NCI-H187 (cell line): ENCODE results near the gene TBX4.

Experiments used
- DNase-seq, 2 experiments: peaks; one replicate each; lab custom pipeline; 2025; lab: John Stamatoyannopoulos, UW

The TBX4 gene

DNA sequence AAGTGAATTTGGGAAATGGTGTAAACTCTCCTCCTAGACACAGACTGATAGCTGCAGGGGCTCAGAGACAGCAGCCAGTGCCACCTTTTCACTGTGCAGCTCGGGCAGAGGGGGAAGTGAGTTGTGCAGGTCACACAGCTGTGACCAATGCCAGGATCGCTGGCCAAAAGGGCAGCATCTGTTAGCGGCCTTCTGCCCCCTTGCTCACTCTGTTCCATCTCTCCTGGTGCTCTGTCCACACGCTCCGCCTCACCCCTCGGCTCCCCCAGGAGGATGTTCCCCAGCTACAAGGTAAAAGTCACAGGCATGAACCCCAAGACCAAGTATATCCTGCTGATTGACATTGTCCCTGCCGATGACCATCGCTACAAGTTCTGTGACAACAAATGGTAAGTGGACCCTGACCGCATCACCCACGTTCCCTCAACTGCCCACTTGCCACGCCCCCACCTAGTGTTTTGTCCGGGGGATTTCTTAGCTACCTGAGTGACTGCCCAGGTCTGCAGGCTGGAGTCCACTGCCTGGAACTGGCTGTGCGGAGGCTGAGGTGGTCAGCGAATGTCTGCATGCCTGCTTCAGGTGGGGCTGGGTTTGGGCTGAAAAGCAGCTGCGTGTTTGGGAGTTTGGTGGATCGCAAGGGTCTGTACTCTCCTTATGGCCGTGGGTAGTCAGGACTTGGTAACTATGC, 13.5 kb downstream of the TBX4 start:
- no peak for DNase-seq

DNA sequence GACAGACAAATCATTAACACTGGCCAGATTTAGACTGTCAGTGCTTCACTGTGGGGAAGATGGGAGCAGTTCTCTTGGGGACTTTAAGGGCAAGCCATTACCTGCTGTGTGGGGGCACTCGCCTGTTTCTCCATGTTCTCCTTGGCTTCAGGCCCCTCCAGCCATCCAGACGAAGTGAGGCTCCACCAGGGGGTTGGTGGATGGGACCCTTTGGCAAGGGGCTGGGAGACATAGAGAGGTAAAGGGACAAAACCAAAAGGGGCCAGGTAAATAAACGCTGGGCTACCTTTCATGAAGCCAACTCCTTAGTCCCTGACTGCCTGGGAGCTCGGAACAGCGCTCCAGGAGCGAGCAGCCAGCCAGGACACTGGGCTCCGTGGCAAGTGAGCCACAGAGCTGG, 14.0 kb downstream of the TBX4 start:
- no peak for DNase-seq

DNA sequence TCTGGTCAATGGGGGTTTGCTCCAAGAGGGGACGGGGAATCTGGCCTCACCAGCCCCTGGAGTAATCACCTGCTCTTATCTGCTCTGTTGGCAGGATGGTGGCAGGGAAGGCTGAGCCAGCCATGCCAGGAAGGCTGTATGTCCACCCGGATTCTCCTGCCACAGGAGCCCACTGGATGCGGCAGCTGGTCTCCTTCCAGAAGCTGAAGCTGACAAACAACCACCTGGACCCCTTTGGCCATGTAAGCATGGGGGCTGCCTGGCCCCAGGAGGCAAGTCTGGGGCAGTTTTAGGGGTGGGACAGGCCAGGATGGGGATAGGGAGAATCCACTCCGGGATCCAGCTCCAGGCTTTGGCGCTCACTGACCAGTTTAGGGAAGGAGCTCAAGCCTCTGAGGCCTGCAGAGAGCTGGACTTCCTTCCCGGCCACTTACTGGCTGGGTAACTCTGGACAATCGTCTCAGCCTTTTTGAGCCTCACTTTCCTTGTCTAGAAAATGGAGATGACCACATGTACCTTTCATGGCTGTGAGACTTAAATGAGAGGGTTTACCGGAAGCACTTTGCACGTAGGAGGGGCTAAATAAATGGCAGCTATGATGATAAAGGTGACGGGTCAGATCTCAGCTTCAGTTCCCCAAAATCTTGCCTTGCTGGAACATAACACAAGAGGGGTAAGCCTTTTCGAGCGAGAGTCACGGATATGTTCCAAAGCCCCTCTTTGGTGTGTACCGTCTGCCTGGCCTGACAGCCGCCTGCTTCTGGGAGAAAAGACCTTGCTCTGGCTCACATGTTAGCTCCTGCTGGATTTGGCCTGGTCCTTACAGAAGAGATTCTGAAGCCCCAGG, 15.4 kb downstream of the TBX4 start:
- no peak for DNase-seq

DNA sequence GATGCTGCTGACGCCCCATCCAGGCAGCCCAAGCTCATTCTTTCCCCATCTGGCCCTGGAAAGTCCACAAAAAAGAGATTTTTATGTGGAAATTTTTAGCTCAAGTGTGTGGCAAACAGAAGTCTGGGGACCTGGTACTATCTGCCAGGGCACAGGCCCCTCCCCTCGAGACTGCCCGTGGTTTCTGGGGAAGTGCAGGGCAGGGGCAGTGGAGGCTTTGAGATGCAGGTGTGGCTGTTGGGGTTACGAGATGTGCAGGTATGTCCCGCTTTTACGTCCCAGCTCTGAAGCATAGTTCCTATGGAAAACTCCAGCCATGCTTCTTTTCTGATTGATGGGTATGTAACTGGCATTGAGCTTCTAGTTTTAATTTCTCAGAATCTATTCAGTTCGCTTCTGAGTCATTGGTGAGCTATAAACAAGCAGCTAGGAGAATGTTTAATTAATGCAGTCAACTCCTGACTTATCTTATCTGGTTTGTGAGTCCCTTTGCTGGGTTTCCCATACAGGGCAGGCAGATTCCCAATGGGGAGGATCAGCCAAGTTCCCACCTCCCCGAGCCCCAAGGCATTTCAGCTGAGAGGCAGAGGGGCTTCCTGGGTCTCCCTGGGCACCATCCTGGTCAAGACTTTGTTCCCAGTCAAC, 16.2 kb downstream of the TBX4 start:
- DNase-seq = no peak

DNA sequence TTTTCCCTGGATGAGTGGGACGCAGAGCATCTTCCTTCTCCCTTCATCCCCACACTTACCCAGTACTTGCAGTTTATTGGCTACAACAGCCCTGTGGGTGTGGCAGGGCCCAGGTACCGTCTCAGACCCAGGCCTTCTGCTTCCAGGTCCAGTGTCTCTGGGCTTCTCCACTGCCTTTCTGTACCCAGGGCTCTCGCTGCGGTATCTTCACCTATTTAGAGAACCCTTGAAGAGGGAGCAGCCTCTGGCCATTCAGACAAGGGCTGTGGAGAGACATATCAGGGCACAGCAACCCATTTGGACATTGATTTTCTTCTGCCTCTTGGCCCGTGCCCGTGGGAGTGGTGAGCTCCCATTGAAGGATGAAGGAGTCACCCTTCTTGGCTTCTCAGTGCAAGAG, 17.3 kb downstream of the TBX4 start:
- DNase-seq = no peak

DNA sequence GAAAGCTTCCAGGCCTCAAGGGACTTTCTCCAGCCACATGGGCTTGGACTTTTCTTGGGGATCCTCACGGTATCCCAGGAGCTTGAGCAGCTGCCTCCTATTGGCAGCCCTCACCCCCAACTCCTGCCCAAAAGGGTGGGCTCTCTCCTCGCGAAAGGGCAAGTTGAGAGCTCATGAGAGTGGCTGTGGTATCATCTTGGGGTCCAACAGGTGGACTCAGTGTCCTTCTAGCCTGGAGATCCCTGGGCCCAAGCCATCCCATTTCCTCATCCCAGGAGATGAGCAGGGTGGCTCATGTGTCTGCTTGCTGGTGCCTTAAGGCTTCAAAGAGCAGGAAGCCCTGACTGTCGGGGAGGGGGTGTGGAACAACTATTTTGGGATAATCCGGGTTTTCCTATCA, 17.7 kb downstream of the TBX4 start:
- DNase-seq = no peak

DNA sequence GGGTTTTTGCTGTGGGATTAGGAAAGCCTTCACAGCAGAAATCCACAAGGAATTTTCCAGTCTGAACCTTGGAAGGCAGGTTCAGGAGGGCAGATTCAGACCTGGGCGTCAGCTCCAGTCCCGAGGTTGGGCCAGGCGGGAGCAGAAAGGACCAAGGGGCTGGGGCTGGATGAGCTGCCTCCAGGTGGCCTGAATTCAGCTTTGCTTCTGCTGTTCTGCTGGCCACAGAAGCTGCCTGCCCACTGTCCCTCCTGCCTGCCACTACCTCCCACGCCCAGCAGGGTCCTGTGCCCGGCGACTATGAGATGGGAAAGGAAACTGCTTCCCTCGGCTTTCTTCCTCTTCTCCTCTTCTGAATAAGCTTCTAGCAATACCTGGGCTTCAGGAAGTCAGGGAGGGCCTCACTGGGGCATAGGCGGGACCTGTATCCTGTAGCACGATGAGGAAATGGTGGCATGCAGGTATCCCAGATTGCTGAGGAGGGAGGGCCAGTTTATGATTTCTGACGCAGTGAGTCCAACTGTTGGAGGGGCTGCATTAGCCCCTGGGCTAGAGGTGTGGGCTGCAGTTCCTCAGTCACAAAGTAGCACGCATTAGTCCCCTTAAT, 18.4 kb downstream of the TBX4 start:
- DNase-seq = no peak

DNA sequence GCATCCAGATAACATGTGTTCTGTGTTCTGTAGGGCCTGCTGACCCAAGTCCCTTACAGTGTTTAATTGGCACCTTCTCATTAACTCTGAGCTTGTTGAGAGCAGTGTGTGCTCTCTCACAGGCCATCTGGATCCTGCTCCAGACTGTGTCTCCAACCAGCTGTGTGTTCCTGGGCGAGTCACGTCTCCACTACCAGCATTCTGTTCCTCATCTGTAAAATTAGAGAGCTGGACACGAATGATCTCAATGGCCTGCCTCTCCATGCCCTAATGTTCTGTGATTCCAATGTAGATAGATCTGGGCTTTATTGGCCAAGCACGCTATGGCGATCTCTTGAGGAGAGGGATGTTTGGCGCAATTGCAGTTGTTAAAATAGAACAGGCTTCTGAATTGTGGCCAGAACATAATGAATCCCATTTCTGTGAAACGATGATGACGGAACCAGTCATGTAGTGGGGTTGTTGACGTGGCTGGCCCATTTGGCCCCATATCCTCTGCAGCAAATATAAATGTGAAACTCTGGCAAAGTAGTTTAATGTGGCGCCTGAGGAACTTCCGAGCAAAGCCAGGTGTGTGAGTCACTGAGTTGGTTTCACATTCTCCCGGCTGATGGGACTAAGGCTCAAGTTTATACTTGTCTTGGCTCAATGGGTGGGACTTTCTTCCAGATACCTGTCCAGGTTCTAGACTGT, 22.2 kb downstream of the TBX4 start:
- DNase-seq = no peak

DNA sequence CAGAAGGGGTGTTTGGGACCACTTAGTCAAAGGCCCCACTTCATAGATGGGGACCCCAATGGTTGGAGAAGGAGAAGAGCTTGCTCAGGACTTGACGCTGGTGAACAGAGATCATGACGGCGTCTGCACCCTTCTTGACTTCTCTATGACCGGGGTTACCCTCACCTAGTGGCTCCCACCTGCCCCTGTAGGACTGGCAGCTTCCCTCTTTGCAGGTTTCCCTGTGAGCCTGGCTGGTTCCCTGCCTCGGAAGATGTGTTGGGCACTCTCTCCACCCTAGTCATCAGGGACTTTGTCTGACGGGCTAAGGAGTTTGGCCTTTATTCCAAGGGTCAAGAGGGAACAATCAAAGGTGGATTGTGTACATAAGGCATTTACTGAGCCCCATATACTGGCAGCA, 22.7 kb downstream of the TBX4 start:
- DNase-seq = no peak

DNA sequence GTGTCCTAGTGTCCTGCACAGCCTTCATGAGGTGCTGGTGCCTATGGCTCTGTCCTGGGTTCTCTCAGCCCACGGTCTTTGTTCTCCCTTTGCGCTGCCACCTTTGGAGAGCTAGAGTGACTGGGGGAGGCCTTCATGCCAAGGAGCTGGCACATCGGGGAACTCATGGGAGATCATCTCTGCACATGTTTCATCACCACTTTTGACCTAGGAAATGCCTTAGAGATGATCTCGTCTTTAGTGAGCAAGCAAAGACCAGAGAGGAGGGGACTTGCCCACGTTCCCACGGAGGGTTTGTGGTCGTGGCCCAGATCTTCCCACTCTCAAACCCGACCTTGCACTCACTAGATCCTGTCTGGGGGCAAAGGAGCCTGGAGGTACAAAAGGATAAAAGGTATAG, 23.5 kb downstream of the TBX4 start:
- no peak for DNase-seq

DNA sequence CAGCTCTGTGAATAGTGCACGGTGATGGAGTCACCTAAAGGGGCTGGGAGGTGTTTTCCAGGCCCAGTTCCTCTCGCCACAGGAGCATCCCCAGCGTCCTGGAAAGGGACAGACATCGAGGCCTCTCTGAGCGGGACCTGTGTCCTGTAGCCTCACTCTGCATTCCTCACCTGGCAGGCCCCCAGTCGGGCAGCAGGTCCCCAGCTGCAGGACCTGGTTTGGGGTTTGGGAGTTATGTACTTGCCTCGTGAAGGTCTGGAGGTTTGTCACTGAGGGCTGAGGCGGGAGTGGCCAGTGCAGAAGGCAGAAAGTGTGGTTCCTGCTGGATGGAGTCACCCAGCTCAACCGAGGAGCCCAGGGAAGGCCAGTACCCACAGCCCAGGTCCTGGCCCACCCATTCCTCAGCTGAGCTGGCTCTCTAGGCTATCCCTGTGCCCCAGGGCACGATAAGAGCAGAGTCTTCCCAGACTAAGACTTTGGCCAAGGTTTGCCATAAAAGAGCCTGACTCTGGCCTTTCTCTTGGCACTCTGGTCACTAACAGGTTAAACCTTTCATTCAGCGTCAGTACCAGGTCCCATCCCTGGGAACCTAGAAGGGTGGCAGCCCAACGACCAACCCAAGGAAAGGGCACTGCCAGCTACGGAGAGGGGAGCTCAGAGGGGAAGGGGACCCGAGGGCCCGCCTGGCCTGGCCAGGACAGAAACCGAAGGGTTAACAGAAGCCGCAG, 24.4 kb downstream of the TBX4 start:
- no peak for DNase-seq

DNA sequence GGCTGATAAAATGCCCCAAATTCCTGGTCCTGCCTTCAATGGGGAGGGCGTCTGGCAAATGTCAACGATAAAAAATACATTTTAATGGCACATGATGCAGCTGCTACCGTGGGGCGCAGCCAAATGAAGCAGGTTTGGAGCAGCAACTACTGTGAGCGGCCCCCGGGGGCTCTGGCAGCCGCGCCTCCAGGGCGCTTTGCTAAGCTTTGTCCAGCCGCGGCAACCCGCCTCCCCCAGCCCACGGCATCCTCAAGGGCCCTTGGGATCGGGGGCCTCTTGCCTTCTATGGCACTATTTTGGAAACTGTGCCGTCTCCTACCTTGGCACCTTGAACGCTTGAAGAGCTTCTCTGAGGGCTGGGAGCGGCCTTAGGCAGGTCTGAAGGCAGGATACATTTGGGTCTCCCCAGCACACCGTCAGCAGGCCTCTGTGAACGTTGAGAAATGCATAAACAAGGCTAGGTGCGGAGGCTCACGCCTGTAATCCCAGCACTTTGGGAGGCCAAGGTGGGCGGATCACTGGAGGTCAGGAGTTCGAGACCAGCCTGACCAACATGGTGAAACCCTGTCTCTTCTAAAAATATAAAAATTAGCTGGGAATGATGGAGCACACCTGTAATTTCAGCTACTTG, 25.1 kb downstream of the TBX4 start:
- no peak for DNase-seq

DNA sequence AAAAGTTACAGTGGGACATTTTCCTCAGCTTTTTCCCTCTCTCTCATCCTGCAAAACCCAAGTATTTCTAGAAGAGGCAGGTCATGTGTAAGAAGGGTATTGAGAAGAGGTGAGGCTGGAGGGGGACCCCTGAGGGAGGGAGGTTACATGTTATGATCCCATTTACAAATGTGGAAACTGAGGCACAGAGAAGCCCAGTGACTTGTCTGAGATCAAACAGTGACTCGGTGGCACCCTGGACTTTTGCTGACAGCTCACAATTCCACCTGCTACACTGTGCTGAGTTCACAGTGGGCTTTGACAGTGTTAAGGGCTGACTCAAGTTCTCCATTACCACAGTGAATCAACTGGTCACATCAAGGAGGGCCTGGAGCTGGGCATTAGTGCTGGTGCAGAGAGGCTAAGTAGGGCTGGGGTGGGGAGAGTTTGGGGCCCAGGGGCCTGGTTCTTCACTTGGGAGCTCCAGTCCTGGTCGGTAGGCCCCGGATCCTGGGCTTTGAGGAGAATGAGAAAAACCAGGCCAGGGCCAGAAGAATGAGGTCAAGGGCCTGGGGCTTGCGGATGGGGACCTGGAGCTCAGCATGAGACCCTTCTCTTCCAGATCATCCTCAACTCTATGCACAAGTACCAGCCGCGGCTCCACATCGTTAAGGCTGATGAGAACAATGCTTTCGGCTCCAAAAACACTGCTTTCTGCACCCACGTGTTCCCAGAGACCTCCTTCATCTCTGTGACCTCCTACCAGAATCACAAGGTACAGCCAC, 26.0 kb downstream of the TBX4 start:
- no peak for DNase-seq

DNA sequence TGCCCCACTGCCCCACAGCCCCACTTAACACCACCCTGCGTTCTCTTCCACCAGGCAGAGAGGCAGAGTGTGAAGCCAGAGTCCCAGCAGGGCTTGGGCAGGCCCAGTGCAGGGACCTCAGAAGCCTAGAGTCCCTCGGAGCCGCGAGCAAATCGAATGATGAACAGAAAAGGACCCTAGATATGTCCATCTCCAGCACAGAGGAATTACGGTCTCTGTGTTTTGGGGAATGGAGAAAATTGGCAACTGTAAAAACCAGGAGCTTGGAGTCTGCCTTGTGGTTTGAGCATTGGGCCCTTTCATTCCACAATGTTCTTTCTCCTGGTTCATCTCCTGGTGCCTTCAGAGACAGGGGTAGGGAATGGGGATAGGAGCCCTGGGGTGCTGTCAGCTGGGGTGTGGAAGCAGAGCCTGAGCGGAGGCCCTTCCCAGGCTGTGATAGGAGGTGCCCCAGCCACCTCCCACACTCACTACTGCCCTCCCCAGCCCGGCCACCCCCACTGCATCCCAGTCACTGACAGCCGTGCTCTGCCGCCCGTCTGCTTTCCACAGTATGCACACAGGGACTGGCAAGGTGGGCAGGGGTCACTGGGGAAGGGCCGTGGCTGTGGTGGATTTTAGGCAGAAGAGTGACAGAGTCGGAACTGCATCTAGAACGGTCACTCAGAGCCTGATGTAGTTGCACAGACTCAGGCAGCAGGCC, 26.7 kb downstream of the TBX4 start:
- no peak for DNase-seq

DNA sequence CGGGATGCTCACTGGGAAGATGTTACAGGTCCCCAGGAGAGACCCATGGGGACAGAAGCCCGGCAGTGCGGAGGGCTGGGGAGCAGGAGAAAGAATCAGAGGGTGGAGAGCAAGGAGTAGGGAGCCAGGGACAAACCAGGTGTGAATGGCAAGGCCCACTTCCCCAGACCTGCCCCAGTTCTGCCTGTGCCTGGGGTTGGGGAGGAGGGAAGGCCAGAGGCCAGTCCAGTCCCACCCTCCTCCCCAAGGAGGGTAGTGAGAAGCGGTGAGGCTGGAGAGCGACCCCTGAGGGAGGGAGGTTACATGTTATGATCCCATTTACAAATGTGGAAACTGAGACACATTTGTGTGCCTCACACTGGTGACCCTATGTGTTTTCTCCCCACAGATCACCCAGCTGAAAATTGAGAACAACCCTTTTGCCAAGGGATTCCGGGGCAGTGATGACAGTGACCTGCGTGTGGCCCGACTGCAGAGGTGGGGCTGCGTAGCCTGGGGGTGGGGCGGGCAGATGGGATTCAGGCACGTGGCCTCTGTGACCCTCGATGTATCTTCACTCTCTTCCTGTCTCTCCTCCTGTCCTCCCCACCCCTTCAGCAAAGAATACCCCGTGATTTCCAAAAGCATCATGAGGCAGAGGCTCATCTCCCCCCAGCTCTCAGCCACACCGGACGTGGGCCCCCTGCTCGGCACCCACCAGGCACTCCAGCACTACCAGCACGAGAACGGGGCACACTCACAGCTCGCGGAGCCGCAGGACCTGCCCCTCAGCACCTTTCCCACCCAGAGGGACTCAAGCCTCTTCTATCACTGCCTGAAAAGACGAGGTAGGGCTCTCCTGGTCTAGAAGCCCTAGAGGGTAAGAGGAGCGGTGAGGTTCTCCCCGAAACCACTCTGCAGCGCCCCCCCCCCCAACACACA, 27.5 kb downstream of the TBX4 start:
- no peak for DNase-seq

DNA sequence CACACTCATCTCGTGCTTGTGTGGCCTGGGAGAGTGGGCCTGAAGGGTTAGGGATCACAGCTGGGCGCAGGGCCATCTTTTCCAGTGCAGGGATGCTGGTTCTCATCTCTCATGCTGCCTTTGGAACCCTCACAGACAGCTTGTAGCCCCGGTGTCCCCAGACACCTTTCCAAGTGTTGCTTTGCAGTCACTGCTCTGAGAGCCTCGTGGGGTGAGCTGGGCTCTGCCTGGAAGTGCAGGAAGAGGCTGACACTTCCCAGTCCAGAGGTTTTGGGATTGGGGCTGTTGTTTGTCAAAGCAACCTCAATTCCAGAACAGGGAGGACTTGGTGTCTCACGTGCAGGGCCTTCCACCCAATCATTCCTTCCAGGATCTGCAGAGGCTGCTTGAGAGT, 28.2 kb downstream of the TBX4 start:
- DNase-seq = no peak

DNA sequence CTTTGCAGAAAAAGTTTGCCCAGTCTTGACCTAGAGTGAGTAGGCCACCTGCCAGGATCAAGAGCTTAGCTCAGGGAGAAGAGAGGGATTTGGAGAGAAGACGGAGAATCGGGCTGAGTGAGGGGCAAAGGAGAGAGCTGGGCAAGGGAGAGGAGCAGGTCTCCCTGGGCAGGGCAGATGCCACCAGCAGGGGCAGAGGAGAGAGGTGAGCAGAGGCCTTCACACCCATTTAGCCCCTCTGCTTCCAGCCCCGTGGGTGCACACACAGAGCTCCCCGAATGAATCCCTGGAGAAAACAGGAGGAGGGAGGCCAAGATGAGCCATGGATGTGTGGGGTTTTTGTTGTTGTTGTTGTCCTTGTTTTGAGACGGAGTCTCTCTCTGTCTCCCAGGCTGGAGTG, 29.2 kb downstream of the TBX4 start:
- no peak for DNase-seq

DNA sequence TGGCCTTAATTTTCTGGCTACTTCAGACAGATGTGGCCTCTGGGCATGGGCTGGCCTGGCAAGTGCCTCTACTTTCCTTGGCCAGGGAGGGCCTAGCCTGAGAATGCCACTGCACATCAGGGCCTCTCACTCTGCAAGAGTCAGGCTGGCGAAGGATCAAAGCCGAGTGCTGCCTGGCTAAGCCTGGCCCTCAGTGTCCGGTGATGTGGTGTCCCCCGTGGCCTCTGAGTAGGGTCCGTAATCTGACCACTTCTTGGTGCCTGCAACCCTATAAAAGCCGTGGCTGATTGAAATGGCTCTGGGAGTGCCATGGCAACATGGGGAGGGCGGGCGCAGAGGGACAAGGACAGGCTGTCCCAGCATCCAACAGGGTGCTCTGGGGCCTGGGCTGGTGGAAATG, 30.2 kb downstream of the TBX4 start:
- DNase-seq = no peak

DNA sequence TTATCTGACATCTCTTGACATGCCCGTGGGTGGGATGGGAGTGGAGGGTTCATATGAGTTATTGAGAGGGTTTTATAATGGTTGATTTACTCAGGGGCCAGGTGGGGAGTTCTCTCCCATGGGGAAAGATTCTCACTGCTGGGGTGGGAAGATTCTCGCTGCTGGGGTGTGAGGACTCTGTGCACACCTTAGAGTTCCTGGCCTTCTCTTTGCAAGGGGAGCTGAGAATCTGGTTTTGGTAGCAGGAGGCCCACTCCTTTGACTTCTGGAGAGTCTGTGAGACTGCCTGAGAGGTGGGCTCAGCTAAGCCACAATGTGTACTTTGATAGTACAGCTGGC, 31.5 kb downstream of the TBX4 start:
- no peak for DNase-seq
